ENCODE results near the gene UBE2U.

The UBE2U gene

DNA sequence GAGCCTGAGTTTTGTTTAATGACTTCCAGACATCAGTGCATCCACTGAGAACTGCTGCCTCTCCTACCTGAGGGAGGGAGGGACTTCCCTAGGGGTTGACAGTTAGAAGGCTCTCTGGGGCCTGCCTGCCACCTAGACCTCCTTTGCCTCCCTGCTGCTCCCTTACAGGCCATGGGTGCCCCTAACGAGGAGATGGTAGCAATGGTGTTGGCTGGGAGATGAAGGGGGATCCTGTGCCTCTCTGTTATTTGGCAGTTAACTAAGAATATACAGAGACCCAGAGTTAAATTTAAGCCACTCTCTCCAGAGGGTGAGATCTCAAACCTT is 66.1 kb downstream of the UBE2U start:
- H3K4me1 ChIP-seq (ENCODE audit: control insufficient read depth in 2 of 2, insufficient read depth in 2 of 2, low read length in 2 of 2): no peaks in the 10 kb centered on the region
- H3K9me3 ChIP-seq (ENCODE audit: control insufficient read depth in 2 of 2, low read length in 2 of 2): no peaks in the 10 kb centered on the region
- peaks cover 0 to 2% of the 10 kb centered on the region in 2 donors for H3K27me3 ChIP-seq (ENCODE audit: control insufficient read depth in 2 of 2, insufficient read depth in 2 of 2, low read length in 2 of 2)
- H3K27ac ChIP-seq (ENCODE audit: low read depth in 2 of 2, low read length in 2 of 2): no peak overlapping the region
- no peaks in the 10 kb centered on the region for H3K36me3 ChIP-seq (ENCODE audit: control insufficient read depth in 2 of 2, insufficient read depth in 2 of 2, low read length in 2 of 2)
- H3K9ac ChIP-seq (ENCODE audit: low read depth in 1 of 2, low read length in 2 of 2): no peak overlapping the region
- no peak overlapping the region for H3K4me3 ChIP-seq (ENCODE audit: low read length in 2 of 2)

DNA sequence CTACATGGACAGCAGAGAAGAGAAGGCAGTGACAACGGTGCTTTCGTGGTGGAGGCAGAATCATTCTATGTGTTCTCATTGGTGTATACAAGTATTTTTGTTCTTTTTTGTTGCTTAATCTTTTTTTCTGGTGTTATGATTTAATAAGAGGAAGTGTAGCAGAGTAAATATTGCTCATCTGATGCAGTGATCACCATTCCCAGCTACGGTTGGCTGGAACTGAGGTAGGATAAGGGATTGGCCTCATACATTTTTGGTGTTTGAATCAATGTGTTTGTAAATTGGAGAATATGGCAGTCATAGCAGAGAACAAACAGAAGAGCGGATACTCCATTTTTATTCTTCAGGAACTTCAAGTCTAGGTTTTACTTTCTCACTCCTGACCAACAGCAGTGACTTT is 76.6 kb downstream of the UBE2U start:
- no peak overlapping the region for H3K9ac ChIP-seq (ENCODE audit: low read depth in 1 of 2, low read length in 2 of 2)
- no peak overlapping the region for H3K4me3 ChIP-seq (ENCODE audit: low read length in 2 of 2)
- H3K27ac ChIP-seq (ENCODE audit: low read depth in 2 of 2, low read length in 2 of 2): no peak overlapping the region
- no peaks in the 10 kb centered on the region for H3K27me3 ChIP-seq (ENCODE audit: control insufficient read depth in 2 of 2, insufficient read depth in 2 of 2, low read length in 2 of 2)
- H3K9me3 ChIP-seq (ENCODE audit: control insufficient read depth in 2 of 2, low read length in 2 of 2): no peaks in the 10 kb centered on the region
- H3K4me1 ChIP-seq (ENCODE audit: control insufficient read depth in 2 of 2, insufficient read depth in 2 of 2, low read length in 2 of 2): no peaks in the 10 kb centered on the region
- H3K36me3 ChIP-seq (ENCODE audit: control insufficient read depth in 2 of 2, insufficient read depth in 2 of 2, low read length in 2 of 2): no peaks in the 10 kb centered on the region

DNA sequence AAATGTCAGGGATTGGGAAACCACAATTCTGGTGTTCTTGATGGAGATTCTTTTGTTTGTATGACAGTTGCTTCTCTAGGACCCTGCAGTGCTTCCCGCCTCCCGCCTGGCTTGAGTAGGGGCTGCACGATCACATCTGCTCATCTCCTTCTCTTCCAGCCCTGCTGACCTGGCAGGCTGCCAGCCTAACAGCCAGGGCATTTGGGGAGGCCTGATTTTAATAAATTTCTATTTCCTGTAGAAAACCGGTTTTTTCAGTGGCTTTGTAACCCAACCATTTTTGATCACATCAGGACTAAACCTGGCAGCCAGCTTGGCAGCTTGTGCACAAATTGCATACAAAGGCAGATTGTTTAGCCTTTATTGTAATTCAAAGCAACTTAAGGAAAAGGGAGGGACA is 78.9 kb downstream of the UBE2U start:
- H3K4me1 ChIP-seq (ENCODE audit: control insufficient read depth in 2 of 2, insufficient read depth in 2 of 2, low read length in 2 of 2): no peaks in the 10 kb centered on the region
- H3K27ac ChIP-seq (ENCODE audit: low read depth in 2 of 2, low read length in 2 of 2): no peak overlapping the region
- no peaks in the 10 kb centered on the region for H3K9me3 ChIP-seq (ENCODE audit: control insufficient read depth in 2 of 2, low read length in 2 of 2)
- no peaks in the 10 kb centered on the region for H3K27me3 ChIP-seq (ENCODE audit: control insufficient read depth in 2 of 2, insufficient read depth in 2 of 2, low read length in 2 of 2)
- H3K9ac ChIP-seq (ENCODE audit: low read depth in 1 of 2, low read length in 2 of 2): no peak overlapping the region
- H3K36me3 ChIP-seq (ENCODE audit: control insufficient read depth in 2 of 2, insufficient read depth in 2 of 2, low read length in 2 of 2): no peaks in the 10 kb centered on the region
- no peak overlapping the region for H3K4me3 ChIP-seq (ENCODE audit: low read length in 2 of 2)

DNA sequence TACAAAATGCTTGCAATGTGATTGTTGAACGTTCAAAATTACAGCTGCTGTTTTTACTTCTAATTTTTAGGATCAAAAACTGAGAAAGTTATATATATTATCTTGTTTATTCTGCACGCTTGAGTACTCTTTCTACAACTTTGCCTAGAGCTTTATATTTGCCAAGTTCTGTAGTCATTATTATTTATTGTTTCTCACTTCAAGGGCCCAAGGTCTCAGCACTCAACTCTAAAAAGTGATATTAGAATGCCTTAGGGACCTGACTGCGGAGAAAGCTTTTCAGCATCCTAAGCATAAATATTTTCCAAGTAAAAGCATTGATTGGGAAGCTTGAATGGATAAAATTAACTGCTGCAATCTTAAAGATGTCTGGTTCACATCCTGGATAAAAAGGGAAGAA is 83.6 kb downstream of the UBE2U start:
- no peak overlapping the region for H3K4me3 ChIP-seq (ENCODE audit: low read length in 2 of 2)
- H3K9ac ChIP-seq (ENCODE audit: low read depth in 1 of 2, low read length in 2 of 2): no peak overlapping the region
- H3K27me3 ChIP-seq (ENCODE audit: control insufficient read depth in 2 of 2, insufficient read depth in 2 of 2, low read length in 2 of 2): no peaks in the 10 kb centered on the region
- no peaks in the 10 kb centered on the region for H3K4me1 ChIP-seq (ENCODE audit: control insufficient read depth in 2 of 2, insufficient read depth in 2 of 2, low read length in 2 of 2)
- no peaks in the 10 kb centered on the region for H3K9me3 ChIP-seq (ENCODE audit: control insufficient read depth in 2 of 2, low read length in 2 of 2)
- H3K27ac ChIP-seq (ENCODE audit: low read depth in 2 of 2, low read length in 2 of 2): no peak overlapping the region
- no peaks in the 10 kb centered on the region for H3K36me3 ChIP-seq (ENCODE audit: control insufficient read depth in 2 of 2, insufficient read depth in 2 of 2, low read length in 2 of 2)

DNA sequence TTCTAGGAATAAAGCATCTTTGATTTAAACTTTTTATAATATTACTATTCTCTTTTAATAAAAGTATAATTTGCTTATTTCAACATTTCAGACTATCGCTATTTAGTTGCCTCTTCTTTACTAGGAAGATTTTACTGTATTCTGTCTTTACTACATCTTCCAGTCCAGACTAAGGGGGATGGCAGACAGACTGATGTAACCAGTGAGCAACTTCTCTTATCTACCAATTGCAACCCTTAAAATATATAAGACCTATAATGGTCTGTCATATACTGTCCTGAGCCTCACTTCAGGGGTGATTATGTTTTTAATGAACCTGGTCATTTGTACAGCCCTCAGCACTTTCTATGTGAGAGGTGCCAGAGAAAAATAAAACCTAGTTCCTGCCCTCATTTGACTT is 87.0 kb downstream of the UBE2U start:
- no peak overlapping the region for H3K27ac ChIP-seq (ENCODE audit: low read depth in 2 of 2, low read length in 2 of 2)
- H3K4me3 ChIP-seq (ENCODE audit: low read length in 2 of 2): no peak overlapping the region
- no peak overlapping the region for H3K9ac ChIP-seq (ENCODE audit: low read depth in 1 of 2, low read length in 2 of 2)
- no peaks in the 10 kb centered on the region for H3K4me1 ChIP-seq (ENCODE audit: control insufficient read depth in 2 of 2, insufficient read depth in 2 of 2, low read length in 2 of 2)
- H3K9me3 ChIP-seq (ENCODE audit: control insufficient read depth in 2 of 2, low read length in 2 of 2): no peaks in the 10 kb centered on the region
- no peaks in the 10 kb centered on the region for H3K27me3 ChIP-seq (ENCODE audit: control insufficient read depth in 2 of 2, insufficient read depth in 2 of 2, low read length in 2 of 2)
- no peaks in the 10 kb centered on the region for H3K36me3 ChIP-seq (ENCODE audit: control insufficient read depth in 2 of 2, insufficient read depth in 2 of 2, low read length in 2 of 2)

DNA sequence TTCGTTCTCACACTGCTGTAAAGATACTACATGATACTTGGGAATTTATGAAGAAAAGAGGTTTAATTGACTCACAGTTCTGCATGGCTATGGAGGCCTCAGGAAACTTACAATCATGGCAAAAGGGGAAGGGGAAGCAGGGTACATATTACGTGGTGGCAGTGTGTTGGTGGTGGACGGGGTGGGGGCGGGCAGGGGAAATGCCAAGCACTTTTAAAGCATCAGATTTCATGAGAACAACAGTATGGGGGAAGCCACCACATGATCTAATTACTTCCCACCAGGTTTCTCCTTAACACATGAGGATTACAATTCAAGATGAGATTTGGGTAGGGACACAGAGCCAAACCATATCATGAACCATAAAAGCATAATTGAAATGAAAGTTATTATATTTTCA is 88.5 kb downstream of the UBE2U start:
- no peak overlapping the region for H3K4me3 ChIP-seq (ENCODE audit: low read length in 2 of 2)
- H3K4me1 ChIP-seq (ENCODE audit: control insufficient read depth in 2 of 2, insufficient read depth in 2 of 2, low read length in 2 of 2): no peaks in the 10 kb centered on the region
- no peaks in the 10 kb centered on the region for H3K36me3 ChIP-seq (ENCODE audit: control insufficient read depth in 2 of 2, insufficient read depth in 2 of 2, low read length in 2 of 2)
- H3K27me3 ChIP-seq (ENCODE audit: control insufficient read depth in 2 of 2, insufficient read depth in 2 of 2, low read length in 2 of 2): no peaks in the 10 kb centered on the region
- H3K9me3 ChIP-seq (ENCODE audit: control insufficient read depth in 2 of 2, low read length in 2 of 2): no peaks in the 10 kb centered on the region
- H3K27ac ChIP-seq (ENCODE audit: low read depth in 2 of 2, low read length in 2 of 2): no peak overlapping the region
- H3K9ac ChIP-seq (ENCODE audit: low read depth in 1 of 2, low read length in 2 of 2): no peak overlapping the region

DNA sequence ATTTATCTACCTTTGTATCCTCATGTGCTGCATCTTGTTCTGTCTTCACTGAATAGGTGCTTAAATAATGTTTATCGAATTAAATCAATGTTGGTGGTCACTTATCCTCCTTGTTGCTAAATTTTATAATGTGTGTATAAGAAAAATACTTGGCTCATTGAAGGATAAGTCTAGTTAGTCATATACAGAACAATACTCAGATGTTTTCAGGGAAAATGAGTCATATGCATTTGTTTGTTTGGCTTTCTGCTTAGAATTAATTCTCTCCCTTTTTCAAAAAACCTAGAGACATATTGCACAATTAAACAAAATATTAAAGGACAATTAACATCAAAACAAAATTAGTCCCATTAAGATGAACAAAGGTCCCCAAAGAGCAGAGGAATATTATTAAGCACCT is 89.0 kb downstream of the UBE2U start:
- Histone ChIP-seq H3K27me3 (ENCODE audit: control insufficient read depth in 2 of 2, insufficient read depth in 2 of 2, low read length in 2 of 2) (no peaks in the 10 kb centered on the region), H3K9ac (ENCODE audit: low read depth in 1 of 2, low read length in 2 of 2) (no peak overlapping the region), H3K4me3 (ENCODE audit: low read length in 2 of 2) (no peak overlapping the region), H3K27ac (ENCODE audit: low read depth in 2 of 2, low read length in 2 of 2) (no peak overlapping the region), H3K4me1 (ENCODE audit: control insufficient read depth in 2 of 2, insufficient read depth in 2 of 2, low read length in 2 of 2) (no peaks in the 10 kb centered on the region), H3K9me3 (ENCODE audit: control insufficient read depth in 2 of 2, low read length in 2 of 2) (no peaks in the 10 kb centered on the region), H3K36me3 (ENCODE audit: control insufficient read depth in 2 of 2, insufficient read depth in 2 of 2, low read length in 2 of 2) (no peaks in the 10 kb centered on the region)

DNA sequence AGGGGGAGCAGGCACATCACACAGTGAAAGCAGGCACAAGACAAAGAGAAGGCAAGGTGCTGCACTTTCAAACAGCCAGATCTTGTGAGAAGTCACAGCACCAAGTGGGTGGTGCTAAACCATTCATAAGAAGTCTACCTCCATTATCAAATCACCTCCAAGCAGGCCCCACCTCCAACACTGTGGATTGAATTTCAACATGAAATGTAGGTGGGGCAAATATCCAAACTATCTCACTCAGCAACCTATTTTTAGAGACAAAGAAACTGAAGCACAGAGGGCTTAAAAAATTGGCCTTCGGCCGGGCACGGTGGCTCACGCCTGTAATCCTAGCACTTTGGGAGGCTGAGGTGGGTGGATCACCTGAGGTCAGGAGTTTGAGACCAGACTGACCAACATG is 90.4 kb downstream of the UBE2U start:
- Histone ChIP-seq H3K36me3 (ENCODE audit: control insufficient read depth in 2 of 2, insufficient read depth in 2 of 2, low read length in 2 of 2) (no peaks in the 10 kb centered on the region), H3K4me1 (ENCODE audit: control insufficient read depth in 2 of 2, insufficient read depth in 2 of 2, low read length in 2 of 2) (no peaks in the 10 kb centered on the region), H3K4me3 (ENCODE audit: low read length in 2 of 2) (no peak overlapping the region), H3K27ac (ENCODE audit: low read depth in 2 of 2, low read length in 2 of 2) (no peak overlapping the region), H3K9me3 (ENCODE audit: control insufficient read depth in 2 of 2, low read length in 2 of 2) (no peaks in the 10 kb centered on the region), H3K9ac (ENCODE audit: low read depth in 1 of 2, low read length in 2 of 2) (no peak overlapping the region), H3K27me3 (ENCODE audit: control insufficient read depth in 2 of 2, insufficient read depth in 2 of 2, low read length in 2 of 2) (no peaks in the 10 kb centered on the region)

DNA sequence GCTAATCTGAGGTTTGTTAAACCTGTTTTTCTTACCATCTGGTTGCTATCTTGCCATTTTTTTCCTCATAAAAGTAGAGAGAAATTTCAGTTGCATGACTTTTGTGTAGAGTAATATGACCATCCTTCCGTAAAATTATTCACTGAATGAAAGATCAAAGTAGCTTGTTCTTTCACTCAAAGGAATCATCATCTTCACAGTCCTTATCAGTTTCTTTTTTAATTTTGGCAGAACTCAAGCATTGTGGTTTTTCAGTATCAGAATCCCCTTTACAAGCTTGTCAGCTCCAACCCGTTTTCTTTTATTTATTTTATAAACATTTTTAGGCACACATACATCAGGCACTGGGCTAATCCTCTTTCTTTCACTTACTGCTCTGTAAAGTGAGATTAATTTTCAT is 91.7 kb downstream of the UBE2U start:
- Histone ChIP-seq H3K4me1 (ENCODE audit: control insufficient read depth in 2 of 2, insufficient read depth in 2 of 2, low read length in 2 of 2) (no peaks in the 10 kb centered on the region), H3K36me3 (ENCODE audit: control insufficient read depth in 2 of 2, insufficient read depth in 2 of 2, low read length in 2 of 2) (no peaks in the 10 kb centered on the region), H3K27ac (ENCODE audit: low read depth in 2 of 2, low read length in 2 of 2) (no peak overlapping the region), H3K27me3 (ENCODE audit: control insufficient read depth in 2 of 2, insufficient read depth in 2 of 2, low read length in 2 of 2) (no peaks in the 10 kb centered on the region), H3K9me3 (ENCODE audit: control insufficient read depth in 2 of 2, low read length in 2 of 2) (no peaks in the 10 kb centered on the region), H3K4me3 (ENCODE audit: low read length in 2 of 2) (no peak overlapping the region), H3K9ac (ENCODE audit: low read depth in 1 of 2, low read length in 2 of 2) (no peak overlapping the region)

DNA sequence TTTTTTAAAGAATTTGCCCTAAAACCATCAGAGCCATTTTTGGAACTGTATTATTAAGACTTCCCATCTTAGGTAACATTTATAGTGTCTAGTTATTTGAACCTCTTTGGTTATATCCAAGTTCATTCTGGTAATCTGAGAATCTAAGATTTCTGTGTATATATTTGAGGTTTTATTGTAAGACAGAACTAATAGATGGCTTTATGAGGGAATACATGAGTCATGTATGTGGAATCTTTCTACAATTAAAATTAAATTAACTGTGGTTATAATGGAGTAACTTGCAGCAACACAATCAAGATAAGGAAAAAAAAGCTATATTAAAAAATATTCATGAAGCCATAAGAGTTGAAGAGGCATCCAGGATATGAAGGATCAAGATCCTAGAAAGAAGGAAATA is 92.1 kb downstream of the UBE2U start:
- no peaks in the 10 kb centered on the region for H3K36me3 ChIP-seq (ENCODE audit: control insufficient read depth in 2 of 2, insufficient read depth in 2 of 2, low read length in 2 of 2)

DNA sequence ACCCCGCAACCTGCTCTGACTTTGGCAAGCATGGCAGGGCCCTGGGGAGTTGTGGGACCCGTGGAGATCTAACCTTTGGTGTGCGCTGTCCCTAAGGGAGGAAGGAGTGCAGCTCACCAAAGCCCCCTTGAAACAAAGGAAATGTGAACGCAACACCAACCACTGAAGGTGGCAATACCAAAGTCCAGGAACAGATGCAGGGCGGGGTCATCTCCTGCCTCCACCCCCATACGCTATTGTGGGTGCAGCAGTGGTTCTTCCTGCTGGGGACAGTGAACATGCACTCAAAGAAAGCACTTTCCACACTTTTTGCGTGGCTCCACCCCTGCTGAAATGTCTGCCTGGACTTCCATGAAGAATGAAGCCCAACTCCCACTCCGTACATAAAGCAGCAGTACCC is 93.0 kb downstream of the UBE2U start:
- no peaks in the 10 kb centered on the region for H3K36me3 ChIP-seq (ENCODE audit: control insufficient read depth in 2 of 2, insufficient read depth in 2 of 2, low read length in 2 of 2)
- no peak overlapping the region for H3K27ac ChIP-seq (ENCODE audit: low read depth in 2 of 2, low read length in 2 of 2)
- no peaks in the 10 kb centered on the region for H3K27me3 ChIP-seq (ENCODE audit: control insufficient read depth in 2 of 2, insufficient read depth in 2 of 2, low read length in 2 of 2)
- H3K9ac ChIP-seq (ENCODE audit: low read depth in 1 of 2, low read length in 2 of 2): no peak overlapping the region
- H3K4me3 ChIP-seq (ENCODE audit: low read length in 2 of 2): no peak overlapping the region
- no peaks in the 10 kb centered on the region for H3K9me3 ChIP-seq (ENCODE audit: control insufficient read depth in 2 of 2, low read length in 2 of 2)
- H3K4me1 ChIP-seq (ENCODE audit: control insufficient read depth in 2 of 2, insufficient read depth in 2 of 2, low read length in 2 of 2): no peaks in the 10 kb centered on the region

More for the DNA sequence above, 92.1 kb downstream of the UBE2U start:
- no peaks in the 10 kb centered on the region for H3K4me1 ChIP-seq (ENCODE audit: control insufficient read depth in 2 of 2, insufficient read depth in 2 of 2, low read length in 2 of 2)
- no peaks in the 10 kb centered on the region for H3K27me3 ChIP-seq (ENCODE audit: control insufficient read depth in 2 of 2, insufficient read depth in 2 of 2, low read length in 2 of 2)
- no peaks in the 10 kb centered on the region for H3K9me3 ChIP-seq (ENCODE audit: control insufficient read depth in 2 of 2, low read length in 2 of 2)
- H3K4me3 ChIP-seq (ENCODE audit: low read length in 2 of 2): no peak overlapping the region
- no peak overlapping the region for H3K9ac ChIP-seq (ENCODE audit: low read depth in 1 of 2, low read length in 2 of 2)
- no peak overlapping the region for H3K27ac ChIP-seq (ENCODE audit: low read depth in 2 of 2, low read length in 2 of 2)

Data from mucosa of rectum (tissue), 2 donors.